ENCODE measurements around the gene CIAO3. TPM values are rescaled to one million over a fixed set of nuclear protein-coding genes. Genes with fewer than 3 reads are reported as not detected.

CIAO3 gene
- total RNA-seq, 1 experiment from 2014 or later, result 32.8 TPM

DNA sequence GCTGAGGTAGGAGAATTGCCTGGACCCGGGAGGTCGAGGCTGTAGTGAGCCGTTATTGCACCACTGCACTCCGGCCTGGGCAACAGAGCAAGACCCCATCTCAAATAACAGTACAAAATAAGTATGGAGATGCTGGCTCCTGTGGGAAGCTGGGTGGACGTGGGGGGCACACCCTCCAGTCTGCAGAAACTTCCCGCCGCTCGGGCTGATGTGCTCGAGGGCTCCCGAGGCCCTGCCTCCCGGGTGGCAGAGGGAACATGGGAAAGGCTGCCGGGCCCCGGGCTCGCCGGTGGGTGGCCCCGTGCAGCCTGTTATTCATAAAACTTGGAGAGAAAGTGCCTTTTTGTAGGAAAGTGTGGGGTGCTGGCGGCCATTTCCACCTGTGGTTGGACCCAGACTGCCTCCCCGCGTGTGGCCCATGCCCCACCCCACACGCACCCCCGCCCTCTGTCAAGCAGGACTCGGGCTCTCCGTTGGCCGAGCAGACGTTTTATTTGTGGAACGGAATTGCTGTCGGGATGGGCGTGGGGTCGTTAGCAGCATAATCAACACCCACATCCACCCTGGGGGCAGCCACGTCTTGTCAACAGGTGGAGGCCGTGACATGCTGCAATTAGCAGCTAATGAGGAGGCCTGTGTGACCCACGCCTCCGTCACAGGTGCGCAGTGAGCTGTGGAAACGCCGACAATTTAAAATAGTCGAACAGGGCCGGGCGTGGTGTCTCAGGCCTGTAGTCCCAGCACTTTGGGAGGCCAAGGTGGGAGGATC, 7.4 kb upstream of the CIAO3 start:
- no peaks in the 10 kb centered on the region for H3K27me3 ChIP-seq (ENCODE audit: insufficient read depth, low read length)
- ChIA-PET RAD21 (ENCODE audit: low non-redundant PET in 1 of 2, low total read pairs in 2 of 2, uncharacterized antibody in 2 of 2, unreplicated experiment in 2 of 2) (no interaction called here), CTCF (interaction anchor here (1.6 kb wide), 1 partner anchor 36 kb away, joined by 3 read pairs; no protein-coding TSS in a partner anchor), POLR2A (no interaction called here)
- no peak for ATAC-seq
- H2AFZ ChIP-seq (ENCODE audit: low read depth, low read length, poor library complexity, severe bottlenecking), result no peak overlapping the region
- no peaks in the 10 kb centered on the region for H3K36me3 ChIP-seq (ENCODE audit: control insufficient read depth in 1 of 2, insufficient read depth in 2 of 2, low read length in 2 of 2)
- H3K79me2 ChIP-seq (ENCODE audit: insufficient read depth, low read length), result no peaks in the 10 kb centered on the region
- intact Hi-C loops (cut with micrococcal nuclease), result no loop called here
- TF ChIP-seq JUND (IDR thresholded peaks at IDR 0.05) (no peak), SRF (IDR thresholded peaks at IDR 0.05; ENCODE audit: low read depth) (no peak), EGR1 (IDR thresholded peaks at IDR 0.05; ENCODE audit: low read depth) (no peak), SP1 (IDR thresholded peaks at IDR 0.05; ENCODE audit: low read depth) (no peak), ZFX (IDR thresholded peaks at IDR 0.05) (no peak), EZH2phosphoT487 (IDR thresholded peaks at IDR 0.05; ENCODE audit: borderline replicate concordance) (no peak), ELF1 (IDR thresholded peaks at IDR 0.05; ENCODE audit: borderline replicate concordance, low read depth) (no peak), CBX3 (IDR thresholded peaks at IDR 0.05; ENCODE audit: low read depth) (no peak), SIN3A (IDR thresholded peaks at IDR 0.05; ENCODE audit: low read depth) (no peak), TCF7L2 (IDR thresholded peaks at IDR 0.05; ENCODE audit: borderline replicate concordance, extremely low read depth, insufficient read depth, insufficient read length) (no peak), RAD21 (IDR thresholded peaks at IDR 0.05; ENCODE audit: low read depth) (no peak), YY1 (IDR thresholded peaks at IDR 0.05; ENCODE audit: extremely low read depth, insufficient replicate concordance, low read depth, low read length) (no peak), POLR2AphosphoS5 (IDR thresholded peaks at IDR 0.05; ENCODE audit: low read depth, low read length) (no peak)
- TF ChIP-seq, protein P1, sequence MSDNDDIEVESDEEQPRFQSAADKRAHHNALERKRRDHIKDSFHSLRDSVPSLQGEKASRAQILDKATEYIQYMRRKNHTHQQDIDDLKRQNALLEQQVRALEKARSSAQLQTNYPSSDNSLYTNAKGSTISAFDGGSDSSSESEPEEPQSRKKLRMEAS (IDR thresholded peaks at IDR 0.05), result no peak
- TF ChIP-seq, protein P2, sequence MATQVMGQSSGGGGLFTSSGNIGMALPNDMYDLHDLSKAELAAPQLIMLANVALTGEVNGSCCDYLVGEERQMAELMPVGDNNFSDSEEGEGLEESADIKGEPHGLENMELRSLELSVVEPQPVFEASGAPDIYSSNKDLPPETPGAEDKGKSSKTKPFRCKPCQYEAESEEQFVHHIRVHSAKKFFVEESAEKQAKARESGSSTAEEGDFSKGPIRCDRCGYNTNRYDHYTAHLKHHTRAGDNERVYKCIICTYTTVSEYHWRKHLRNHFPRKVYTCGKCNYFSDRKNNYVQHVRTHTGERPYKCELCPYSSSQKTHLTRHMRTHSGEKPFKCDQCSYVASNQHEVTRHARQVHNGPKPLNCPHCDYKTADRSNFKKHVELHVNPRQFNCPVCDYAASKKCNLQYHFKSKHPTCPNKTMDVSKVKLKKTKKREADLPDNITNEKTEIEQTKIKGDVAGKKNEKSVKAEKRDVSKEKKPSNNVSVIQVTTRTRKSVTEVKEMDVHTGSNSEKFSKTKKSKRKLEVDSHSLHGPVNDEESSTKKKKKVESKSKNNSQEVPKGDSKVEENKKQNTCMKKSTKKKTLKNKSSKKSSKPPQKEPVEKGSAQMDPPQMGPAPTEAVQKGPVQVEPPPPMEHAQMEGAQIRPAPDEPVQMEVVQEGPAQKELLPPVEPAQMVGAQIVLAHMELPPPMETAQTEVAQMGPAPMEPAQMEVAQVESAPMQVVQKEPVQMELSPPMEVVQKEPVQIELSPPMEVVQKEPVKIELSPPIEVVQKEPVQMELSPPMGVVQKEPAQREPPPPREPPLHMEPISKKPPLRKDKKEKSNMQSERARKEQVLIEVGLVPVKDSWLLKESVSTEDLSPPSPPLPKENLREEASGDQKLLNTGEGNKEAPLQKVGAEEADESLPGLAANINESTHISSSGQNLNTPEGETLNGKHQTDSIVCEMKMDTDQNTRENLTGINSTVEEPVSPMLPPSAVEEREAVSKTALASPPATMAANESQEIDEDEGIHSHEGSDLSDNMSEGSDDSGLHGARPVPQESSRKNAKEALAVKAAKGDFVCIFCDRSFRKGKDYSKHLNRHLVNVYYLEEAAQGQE (IDR thresholded peaks at IDR 0.05; ENCODE audit: low read depth), result no peak
- DNase-seq (ENCODE audit: low read depth, low spot score), result no peak
- no peak overlapping the region for H3K27ac ChIP-seq (ENCODE audit: low read depth, low read length)
- peaks cover 0 to 7% of the 10 kb centered on the region in 2 experiments; a peak in 2 of 4 replicates for H3K4me1 ChIP-seq (ENCODE audit: control insufficient read depth in 1 of 2, insufficient read depth in 2 of 2, low read length in 2 of 2)
- H3K4me2 ChIP-seq (ENCODE audit: low read length), result no peak overlapping the region
- no TSS peak for BruUV-seq (replicated peaks)
- no peaks in the 10 kb centered on the region for H4K20me1 ChIP-seq (ENCODE audit: insufficient read depth)
- no peaks in the 10 kb centered on the region for H3K9me2 ChIP-seq (ENCODE audit: insufficient read depth)
- H3K9ac ChIP-seq (ENCODE audit: low read length), result no peak overlapping the region
- H3K9me3 ChIP-seq (ENCODE audit: control insufficient read depth in 1 of 2, insufficient read depth in 1 of 2, low read depth in 1 of 2, low read length in 2 of 2), result no peaks in the 10 kb centered on the region
- no peak overlapping the region for H3K4me3 ChIP-seq (replicated peaks in 1 of 2; ENCODE audit: low read depth in 1 of 2, low read length in 2 of 2)
